GM21526 (cell line): ENCODE data around the gene TUBA3D.
"Not testable (repeated sequence)": the region's sequence is repeated elsewhere in the genome, so short reads cannot be mapped to it uniquely, and the experiment has no call there.

ENCODE experiments used
- ATAC-seq: cut with Tn5 transposase; IDR thresholded peaks from one replicate; pipeline ENCODE4 v1.9.1; 2021; ENCODE audit warnings: moderate library complexity; ENCODE audit not compliant: unreplicated experiment, low FRiP score

The TUBA3D gene

GRCh38 chr2:131483981-131484820, 8.3 kb downstream of the TUBA3D start:
- ATAC-seq: not testable (repeated sequence)

- ATAC-seq: not testable (repeated sequence)
Observed at GRCh38 chr2:131484906-131485460, 9.1 kb downstream of the TUBA3D start.

- ATAC-seq: not testable (repeated sequence)
Observed at GRCh38 chr2:131486201-131486902, 10.4 kb downstream of the TUBA3D start.

GRCh38 chr2:131488306-131489205, 12.6 kb downstream of the TUBA3D start:
- ATAC-seq: no peak

GRCh38 chr2:131490616-131491468, 14.9 kb downstream of the TUBA3D start:
- not testable (repeated sequence) for ATAC-seq

- peak; percentile 15 for ATAC-seq
Observed at GRCh38 chr2:131491469-131491836, 15.5 kb downstream of the TUBA3D start.

- peak; percentile 7 for ATAC-seq
Observed at GRCh38 chr2:131492015-131492417, 16.1 kb downstream of the TUBA3D start, which contains the start of gene MZT2A. TSS of gene MZT2A (minus strand) at chr2:131492397. CDS start at chr2:131492376, 21 bp downstream.

GRCh38 chr2:131492418-131493198, 16.7 kb downstream of the TUBA3D start:
- ATAC-seq: peak; percentile 66

GRCh38 chr2:131493199-131493968, 17.5 kb downstream of the TUBA3D start:
- no peak for ATAC-seq

- not testable (repeated sequence) for ATAC-seq
Observed at GRCh38 chr2:131495506-131495905, 19.6 kb downstream of the TUBA3D start.

GRCh38 chr2:131498321-131498973, 22.5 kb downstream of the TUBA3D start:
- peak; percentile 81 for ATAC-seq

GRCh38 chr2:131503587-131503986, 27.7 kb downstream of the TUBA3D start:
- not testable (repeated sequence) for ATAC-seq

- not testable (repeated sequence) for ATAC-seq
Observed at GRCh38 chr2:131504082-131504750, 28.3 kb downstream of the TUBA3D start.

GRCh38 chr2:131509615-131510014, 33.7 kb downstream of the TUBA3D start:
- no peak for ATAC-seq

GRCh38 chr2:131511291-131511968, 35.5 kb downstream of the TUBA3D start:
- not testable (repeated sequence) for ATAC-seq
